NCI-H146 treated with DMSO at 0.1 percent for 48 hours (cell line): Measurements from ENCODE around the gene ADAM12.

ENCODE experiments used
- DNase-seq: peaks from one replicate; lab custom pipeline; 2025; ENCODE audit not compliant: unreplicated experiment; lab: John Stamatoyannopoulos, UW

The ADAM12 gene, protein sequence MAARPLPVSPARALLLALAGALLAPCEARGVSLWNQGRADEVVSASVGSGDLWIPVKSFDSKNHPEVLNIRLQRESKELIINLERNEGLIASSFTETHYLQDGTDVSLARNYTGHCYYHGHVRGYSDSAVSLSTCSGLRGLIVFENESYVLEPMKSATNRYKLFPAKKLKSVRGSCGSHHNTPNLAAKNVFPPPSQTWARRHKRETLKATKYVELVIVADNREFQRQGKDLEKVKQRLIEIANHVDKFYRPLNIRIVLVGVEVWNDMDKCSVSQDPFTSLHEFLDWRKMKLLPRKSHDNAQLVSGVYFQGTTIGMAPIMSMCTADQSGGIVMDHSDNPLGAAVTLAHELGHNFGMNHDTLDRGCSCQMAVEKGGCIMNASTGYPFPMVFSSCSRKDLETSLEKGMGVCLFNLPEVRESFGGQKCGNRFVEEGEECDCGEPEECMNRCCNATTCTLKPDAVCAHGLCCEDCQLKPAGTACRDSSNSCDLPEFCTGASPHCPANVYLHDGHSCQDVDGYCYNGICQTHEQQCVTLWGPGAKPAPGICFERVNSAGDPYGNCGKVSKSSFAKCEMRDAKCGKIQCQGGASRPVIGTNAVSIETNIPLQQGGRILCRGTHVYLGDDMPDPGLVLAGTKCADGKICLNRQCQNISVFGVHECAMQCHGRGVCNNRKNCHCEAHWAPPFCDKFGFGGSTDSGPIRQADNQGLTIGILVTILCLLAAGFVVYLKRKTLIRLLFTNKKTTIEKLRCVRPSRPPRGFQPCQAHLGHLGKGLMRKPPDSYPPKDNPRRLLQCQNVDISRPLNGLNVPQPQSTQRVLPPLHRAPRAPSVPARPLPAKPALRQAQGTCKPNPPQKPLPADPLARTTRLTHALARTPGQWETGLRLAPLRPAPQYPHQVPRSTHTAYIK

DNA sequence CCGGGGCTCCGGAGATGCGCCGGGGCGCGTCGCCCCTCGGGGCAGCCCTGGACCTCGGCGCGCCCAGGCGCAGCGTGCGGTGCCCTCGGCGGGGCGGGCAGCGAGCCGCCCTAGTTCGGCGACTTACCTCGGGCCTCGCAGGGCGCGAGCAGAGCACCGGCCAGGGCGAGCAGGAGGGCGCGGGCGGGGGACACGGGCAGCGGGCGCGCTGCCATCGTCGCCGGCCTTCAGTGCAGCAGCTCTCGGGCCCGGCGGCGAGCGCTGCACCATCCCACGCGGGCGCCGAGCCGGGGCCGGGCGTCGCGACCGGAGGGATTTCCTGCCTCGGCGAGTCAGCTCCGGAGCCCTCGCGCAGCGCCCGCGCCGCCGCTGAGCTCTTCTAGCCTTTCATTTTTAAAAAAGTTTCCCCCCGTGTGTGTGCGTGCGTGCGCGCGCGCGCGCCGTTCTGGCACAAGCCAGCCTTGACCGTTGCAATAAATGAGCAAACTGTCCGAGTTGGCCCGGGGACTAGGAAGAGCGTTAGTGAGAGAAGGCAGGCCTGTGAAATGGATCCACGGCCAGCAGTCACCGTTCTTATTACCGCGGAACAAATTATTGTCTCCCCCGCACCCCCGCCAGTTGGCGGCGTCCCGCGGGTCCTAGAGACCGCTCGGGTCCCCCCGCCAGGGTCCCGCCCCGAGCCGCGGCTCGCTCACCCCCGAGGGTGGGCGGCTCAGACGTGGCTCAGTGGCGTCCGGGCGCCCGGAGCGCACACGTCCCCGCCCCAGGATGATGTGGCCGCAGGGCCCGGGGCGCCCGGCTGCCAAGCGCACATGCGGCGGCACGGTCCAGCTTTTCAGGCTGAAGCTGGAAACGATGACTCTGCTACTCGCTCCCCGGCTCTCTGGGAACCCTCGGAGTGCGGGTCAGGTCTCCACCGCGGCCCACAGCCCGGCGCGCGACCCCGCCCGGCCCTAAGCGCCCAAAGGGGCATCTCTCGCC lies at the start of gene ADAM12:
TSS of gene ADAM12 (minus strand) at position 547 of the 981 bp plus-strand sequence. CDS start at position 215, 332 bp downstream.
- DNase-seq = peak; percentile 27

DNA sequence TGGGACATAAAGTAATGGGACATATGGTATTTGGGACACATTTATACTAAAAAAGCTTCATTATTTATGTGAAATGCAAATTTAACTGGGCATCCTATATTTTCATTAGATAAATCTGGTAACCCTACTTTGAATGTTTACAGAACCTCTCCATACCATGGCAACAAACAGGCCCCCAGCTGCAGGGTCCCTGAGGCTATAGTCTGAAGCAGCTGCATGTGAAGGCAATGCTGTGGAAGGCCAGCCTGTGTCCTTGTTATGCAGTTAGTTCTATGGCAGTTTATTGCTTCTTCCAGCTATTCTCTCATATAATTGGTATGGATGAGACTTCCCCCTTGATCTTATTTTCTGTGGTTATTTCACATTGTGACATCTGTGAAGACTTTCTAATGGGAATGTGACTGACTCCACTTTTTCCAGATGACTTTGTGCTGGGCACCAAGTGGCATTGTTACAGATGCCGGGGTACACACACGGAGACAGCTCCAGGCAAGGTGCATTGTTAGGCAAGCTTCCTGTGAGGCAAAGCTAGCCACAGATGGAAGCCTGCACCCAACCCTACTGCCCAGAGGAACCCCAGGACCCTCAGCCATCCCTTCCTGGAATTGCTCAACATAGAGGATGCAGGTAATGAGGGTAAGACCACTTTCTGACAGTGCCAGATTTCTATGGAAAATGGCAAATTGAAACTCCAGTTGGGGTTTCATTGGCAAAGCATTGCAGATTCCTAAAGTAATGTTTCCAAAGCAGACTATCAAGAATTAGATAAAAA lies 49.5 kb upstream of the ADAM12 start:
- DNase-seq = peak; percentile 39

DNA sequence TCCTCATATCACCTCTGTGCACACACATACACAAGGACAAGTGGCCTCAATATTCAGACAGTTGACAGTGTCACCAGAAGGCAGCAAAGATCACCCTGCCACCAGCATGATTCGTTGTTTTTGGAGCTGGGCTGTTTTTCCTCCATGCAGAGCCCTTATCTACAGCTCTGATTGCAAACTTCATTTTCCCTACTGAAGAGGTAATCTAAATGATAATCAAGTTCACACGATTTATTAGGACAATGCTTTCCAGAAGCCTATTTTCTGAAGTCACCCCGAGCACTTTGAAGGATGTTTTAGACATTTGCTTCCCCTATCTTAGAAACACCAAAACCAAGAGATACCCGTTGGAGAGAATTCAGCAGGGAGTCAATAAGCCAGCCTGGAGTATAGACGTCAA lies 46.0 kb upstream of the ADAM12 start:
- DNase-seq = no peak

DNA sequence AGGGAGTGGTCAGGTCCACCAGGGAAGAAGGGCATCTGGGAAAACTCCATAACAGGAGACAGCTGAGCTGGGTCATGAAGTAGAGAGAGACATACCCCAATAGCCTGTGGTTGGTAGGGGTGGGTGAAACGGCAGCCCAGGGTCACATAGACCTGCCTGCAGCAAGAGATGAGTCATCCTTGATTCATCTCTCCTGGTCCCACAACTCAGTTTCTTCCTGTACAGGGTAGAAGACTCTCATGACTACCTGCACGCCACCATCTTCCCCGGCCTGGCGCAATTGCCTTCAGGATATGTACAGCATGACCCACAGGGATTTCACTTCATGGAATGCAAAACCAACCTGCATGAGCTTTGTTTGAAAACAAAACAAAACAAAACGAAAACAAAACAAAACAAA lies 45.1 kb upstream of the ADAM12 start:
- no peak for DNase-seq

DNA sequence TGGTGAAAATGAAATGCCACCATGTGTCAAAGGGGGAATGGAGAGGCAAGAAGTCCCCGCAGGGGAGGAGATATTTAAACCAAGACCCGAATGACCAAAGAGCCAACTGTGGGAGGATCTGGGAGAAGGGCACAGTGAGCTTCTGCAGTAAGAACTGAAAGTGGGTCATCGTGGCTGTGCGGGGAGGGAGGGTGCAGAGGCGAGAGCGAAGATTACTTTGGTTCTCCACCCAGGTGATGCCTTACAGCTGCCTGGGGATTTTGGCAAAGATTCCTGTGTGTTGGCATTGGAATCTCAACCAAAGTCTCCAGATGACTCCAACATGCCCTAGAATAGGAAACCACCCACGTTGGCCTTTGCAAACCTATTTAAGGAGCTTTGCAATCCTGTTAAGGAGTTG lies 44.2 kb upstream of the ADAM12 start:
- no peak for DNase-seq

DNA sequence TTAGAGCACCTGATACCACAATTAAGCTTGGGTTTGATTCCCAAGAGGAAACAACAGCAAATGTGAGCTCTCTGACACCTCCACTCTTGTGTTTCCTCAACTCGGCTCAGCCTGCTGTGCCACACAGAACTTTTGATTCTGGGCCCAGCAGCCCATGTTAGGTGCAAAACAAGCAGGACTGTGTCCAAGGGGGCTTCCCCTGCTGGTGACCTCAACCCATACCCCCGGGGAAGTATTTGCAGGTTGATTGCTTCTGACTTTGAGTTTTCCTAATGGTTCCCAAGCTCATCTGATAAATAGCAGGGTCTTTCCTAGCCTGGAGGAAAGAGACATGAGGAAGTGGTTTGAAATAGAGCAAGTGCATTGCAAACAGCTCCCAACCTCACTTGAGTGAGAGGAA lies 43.5 kb upstream of the ADAM12 start:
- no peak for DNase-seq

DNA sequence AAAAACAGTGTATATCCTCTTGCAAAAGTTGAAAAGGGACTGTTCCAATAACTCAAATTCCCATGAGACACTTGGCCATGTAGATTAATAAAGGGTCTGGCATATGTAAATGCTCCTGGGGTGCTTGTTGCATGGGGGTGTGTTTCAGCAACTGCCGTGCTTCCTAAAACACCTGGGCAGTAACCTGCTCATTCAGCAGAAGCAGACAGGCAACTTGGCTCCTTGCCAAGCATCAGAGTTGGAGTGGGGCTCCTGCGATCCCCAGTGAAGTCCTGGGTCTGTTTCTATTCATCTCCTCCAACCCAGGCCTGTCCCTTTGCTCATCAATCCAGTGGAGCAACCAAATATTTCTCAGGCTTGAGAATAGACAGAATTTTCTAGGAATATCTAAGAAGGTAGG lies 42.2 kb upstream of the ADAM12 start:
- peak; percentile 36 for DNase-seq

DNA sequence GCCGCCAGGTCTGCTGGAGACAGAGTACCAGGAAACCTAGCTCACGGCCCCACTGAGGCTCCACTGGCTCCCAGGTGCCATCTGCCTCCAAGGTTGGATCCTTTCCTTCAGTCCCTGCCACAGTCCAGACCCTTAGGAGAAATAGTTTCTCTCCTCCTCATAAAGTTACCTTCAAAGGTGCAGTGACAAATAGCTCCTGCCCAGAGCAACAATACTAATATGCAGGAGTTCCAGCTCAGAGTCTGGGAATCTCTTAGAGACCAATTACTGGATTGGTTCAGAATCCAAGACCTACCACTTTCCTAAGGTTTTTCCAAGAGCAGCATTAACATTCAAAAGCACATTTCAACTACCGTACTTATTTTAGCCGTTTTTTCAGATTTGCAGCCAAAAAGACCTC lies 41.0 kb upstream of the ADAM12 start:
- no peak for DNase-seq

DNA sequence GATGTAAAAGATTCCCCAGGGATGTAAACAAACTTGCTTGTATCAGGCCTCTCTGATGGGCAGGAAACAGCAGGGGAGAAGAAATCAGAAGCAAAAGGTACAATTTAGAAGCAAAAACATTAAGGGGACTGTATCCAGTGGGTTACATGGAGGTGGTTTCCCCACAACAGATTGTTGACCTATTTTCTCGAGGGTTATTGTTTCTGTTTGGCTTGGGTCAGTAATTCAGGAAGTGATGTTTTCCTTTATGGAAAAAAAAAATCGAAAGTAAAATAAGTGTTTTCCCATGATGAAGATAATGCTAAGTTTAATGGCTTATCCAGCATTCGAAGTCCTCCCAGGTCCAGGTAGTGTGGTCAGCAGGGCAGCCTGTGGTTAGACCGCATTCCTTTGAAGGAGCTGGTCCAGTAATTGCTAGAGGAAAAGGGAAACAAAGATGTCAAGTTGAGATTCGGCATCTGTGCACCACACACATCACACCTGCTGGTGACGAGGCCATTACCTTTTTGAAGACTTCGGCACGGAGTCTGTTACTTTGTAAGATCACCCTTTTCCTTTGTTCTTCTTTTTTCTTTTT lies 37.3 kb upstream of the ADAM12 start:
- no peak for DNase-seq

DNA sequence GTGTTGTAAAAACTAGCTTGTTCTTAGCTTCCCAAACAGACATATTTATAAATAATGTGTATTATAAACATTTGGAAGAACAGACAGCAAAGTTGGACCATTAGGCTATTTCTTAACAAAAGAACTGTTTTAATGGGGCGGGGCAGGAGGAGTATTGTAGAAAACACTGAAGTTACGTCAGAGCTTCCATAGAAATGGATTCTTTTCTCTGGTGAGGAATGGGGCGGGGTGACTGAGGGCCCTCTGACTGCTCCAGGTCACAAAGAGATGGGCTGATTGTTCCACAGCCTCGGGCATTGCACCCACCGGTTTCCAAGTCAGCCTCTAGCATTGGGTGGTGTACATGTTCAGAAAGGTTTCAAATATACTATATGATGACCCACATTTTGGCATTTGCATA lies 36.8 kb upstream of the ADAM12 start:
- no peak for DNase-seq

DNA sequence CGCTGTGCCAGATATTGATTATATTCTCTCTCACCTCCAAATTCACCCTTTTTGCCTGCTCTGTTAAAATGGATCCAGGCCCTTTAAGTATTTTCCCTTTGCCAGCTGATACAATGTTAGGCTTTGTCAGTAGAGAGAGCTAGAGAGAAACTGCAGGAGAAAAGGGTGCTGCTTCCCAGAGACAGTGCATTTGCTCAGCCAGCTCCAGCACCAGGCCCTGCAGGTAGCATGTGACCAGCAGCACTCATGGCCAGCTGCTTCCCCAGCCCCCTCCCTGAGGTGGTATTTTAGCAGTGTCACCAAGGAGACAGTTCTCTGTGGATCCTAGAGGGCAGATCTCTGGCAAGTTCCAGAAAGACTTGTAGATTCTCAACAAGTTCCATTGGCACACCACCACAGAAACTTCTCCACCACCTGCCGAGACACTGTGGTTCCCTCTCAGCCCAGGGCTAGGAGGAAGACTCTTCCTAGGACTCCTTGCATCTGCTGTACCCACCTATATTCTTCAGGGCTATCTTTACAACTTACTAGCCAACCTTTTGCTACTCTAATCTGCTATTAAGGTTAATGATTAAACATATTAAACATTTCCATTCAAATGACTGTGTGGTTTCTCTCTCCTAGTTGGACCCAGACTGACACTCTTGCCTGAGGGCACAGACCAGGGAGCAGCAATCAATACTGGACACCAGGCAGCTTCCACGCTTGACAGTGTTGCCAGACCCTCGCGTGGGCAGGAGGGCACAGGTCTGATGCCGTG lies 35.6 kb upstream of the ADAM12 start:
- no peak for DNase-seq

DNA sequence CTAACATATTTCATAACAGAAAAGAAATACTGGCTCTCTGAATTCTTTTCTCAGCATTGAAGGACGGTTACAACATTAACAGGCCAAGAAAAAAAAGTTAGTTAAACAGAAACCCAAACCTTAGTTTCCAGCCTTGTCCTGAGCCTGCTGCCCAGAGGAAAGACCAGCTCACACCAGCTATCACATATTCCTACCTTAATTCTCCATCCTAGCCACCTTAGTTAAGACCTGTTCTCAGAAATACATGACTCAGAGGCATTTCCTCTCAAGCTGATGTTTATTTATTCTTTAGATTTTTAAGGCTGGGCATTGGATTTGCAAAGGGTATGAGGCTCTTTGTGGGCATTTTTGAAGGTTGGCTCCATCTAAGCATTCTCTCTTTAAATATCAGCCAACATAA lies 34.3 kb upstream of the ADAM12 start:
- DNase-seq = no peak

DNA sequence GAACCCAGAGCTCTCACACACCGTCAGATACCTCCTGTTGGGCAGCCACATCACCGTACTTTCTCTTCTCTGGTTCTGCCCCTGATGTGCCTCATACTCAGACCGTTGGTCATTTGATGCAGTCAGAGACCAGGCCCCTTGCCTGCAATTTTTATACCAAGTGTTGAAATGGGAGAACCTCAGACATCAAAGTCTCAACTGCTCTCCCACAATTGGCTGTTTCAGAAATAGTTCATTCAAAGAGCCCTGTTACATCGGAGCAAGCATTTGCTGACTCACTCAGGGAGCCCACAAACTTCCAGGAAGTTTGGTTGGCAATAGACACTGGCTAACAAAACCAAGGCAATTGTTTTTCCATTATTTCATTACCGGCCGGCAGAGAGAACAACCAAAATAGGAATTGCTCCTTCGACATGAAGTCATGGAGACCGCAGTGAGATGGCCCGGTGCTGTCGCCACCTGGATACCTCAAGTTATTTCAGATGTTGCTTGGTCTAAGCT lies 33.5 kb upstream of the ADAM12 start:
- DNase-seq = no peak

DNA sequence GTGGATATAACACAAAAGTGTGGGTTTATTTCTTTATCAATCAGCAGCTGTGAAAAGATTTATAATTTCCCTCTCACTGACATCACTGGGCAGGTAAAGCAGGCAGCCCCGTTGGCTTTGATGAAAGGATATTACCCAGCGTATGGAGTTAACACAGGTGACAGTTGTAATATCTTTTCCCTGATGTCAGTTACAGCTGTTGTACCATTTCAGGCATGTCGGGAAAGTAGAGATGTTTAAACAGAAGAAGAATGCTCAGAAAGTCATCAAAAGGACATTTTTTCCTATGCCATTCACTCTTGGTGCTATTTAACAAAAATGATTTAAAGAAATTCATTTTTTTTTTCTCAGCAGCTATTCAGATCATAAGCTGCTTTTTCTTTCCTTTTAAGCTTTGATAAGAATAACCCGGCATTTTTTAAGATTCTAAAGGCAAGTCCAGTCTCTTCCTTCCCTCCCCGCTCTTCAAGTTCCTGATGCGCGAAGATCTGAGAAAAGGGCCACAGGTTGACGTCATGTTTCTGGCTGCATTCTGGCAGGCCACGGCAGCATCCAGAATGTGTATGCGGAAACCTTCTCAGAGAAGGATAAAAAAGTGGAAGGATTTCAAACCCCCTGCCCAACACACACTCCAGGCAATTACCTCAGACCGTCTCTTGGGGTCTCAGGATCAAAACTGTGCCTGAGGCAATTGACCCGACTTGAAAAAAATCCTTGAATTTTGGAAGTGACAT lies 32.5 kb upstream of the ADAM12 start:
- DNase-seq = no peak

DNA sequence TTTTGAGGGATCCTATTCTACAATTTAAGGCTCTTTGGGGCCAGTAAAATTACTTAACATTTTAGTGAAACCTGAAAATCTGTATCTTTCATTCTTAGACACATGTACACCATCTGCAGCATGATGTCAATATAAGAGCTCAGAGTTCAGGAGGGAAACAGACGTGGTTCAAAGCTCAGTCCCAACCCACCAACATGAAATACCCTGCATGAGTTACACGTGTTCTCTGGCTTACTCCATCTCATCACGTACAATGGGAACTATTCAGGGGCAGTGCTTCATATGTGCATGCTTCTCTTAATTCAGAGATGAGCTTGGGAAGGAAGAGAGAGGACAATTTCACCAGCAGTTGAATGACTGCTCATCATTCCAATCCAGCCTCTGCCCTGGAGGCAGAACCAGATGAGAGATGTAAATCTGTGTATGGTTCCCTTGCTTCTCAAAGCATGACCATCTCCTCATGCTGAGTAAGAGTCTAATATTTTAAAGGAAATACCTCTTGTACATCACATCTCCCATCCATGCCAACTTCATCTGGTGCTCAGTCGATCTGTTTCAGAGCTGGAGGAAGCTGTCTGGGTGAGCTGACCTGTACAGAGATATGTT lies 29.0 kb upstream of the ADAM12 start:
- no peak for DNase-seq

DNA sequence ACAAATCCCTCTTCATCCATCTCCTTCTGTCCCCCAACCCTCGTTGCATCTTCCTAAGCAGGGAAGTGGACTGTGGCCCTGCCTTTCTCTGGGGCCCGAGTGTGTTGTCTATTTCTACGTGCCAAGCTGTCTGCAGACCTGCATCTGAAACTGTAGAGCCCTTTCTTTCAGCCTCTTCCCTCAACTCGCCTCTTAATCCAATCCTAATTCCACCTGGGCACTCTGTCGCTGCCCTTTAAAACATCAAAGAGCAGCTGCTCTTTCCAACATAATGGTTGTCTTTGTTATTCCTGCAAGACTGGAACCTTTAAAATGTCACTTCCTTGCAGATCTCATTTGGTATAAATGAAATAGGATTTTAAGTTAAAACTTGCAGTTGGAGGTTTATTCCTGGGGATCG lies 21.5 kb upstream of the ADAM12 start:
- DNase-seq = no peak

DNA sequence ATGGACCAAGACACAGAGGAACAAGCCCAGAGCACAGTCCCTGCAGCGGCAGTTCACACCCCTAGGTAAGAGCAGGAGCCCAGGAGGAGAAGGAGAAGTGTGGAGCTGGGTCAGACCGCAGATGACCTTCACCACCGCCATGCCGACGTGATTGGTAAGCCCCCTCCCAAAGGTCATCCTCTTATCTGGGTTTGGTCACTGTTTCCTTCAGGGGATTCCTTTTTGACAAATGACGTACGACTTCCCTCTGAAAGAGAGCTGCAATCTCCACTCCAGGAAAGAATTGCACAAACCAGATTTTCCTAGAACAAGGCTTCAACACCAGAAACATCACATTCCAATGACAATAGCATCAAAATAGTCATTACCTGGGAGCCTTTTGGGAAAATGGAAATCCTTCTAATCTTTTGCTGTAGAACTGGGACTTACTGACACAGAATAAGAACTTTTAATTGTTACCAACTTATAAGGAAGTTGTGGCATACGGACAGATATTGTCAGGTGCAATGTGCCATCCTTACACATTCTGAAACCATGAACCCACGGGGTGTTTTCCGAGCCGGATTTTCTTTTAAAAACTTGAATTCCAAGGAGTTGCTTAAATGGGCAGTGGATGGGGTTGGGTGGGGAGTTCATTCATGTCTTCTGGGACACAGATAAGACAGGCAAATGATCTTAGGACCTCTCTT lies 20.8 kb upstream of the ADAM12 start:
- no peak for DNase-seq
